Frontal cortex (tissue), 4 donors: Measurements from ENCODE around the gene SLC26A9. TPM values are rescaled to one million over a fixed set of nuclear protein-coding genes. Genes with fewer than 3 reads are reported as not detected.

Source experiments
- DNase-seq, 2 donors: peaks; one replicate each; pipeline ENCODE4 v3.0.0; 2012; ENCODE audit warnings: low spot score in 2 of 2
- FAIRE-seq: peaks from 2 replicates; lab custom pipeline; 2012; peaks lifted over from hg19 to GRCh38; lab: Jason Lieb, UNC
- total RNA-seq: library from RNA; depleted of rRNA; stranded (reverse); fragments of >200 nt; gene quantifications from one replicate; pipeline ENCODE4 v1.2.3, GENCODE V29; 2014
- donor health status: control.
- donor health status: control.
- donor health status: control.

The SLC26A9 gene
- total RNA-seq, 1 donor from 2014 or later: not detected

DNA sequence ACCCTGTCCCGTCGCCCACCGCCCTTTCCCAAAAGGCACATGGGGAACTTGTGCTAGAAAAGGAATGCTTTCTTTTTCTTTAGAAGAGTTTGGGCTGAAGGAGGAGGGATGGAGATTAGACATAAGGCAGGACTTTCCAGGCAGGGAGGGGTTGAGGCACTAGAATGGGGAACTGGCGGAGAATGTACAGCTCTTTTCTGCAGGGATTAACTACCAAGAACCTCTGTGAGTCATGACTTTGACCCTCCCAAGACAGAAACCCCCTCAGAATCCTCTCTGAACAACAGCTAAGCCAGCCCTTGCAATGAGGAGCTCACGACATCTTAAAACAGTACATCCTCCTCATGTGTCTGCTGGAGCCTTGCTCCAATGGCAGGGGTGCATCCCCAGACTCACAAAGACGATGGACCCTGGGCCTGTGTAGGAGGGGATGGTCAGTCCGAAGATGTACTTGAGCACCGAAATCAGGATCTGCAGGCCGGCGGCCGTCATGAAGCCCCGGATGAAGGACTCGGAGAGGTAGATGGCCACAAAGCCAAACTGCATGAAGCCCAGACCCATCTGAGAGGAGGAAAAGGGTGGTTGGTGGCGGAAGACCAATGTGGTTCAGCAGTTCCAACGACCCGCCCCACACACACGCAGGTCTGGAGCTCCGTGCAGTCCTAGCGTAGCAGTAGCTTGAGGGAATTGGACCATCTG lies 13.6 kb downstream of the SLC26A9 start:
- FAIRE-seq (no peak), DNase-seq (no peak)

DNA sequence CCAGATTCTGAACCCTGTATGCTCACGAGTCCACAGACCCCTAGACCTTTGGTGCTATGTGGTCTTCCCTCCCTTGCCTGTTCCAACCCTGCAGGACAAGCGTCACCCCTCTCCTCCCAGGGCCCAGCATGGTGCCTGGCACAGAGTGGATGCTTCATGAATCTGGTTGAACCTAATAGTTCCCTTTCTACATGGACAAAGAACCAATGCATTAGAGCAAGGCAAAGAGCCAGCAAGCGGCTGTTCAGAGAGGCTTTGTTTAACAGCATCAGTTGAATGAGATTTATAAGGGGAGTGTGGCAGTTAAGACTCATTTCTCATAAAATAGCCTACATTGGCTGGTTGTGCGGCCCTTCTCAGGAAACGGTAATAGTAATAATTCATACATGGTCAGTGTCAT lies 14.9 kb downstream of the SLC26A9 start:
- peak; percentile 62 for FAIRE-seq
- DNase-seq: peak; percentile 50 to 51

DNA sequence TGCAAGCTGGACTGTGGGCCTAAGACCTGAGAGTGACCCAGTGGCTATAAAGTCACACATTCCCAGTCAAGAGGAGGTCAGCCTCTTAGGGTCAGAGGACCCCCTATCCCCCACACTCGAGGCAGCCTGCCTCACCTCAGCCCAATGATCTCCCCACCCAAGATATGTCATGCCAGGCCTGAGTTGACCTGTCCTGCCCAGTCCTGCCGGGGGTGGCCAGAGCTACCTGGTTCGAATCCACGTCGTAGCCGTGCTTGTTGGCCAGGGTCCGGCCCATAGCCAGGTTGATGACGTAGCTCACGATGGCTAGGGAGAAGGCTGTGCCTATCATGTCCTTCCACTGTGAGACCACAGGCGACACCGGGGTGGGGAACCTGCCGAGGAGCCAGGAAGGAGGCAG lies 15.6 kb downstream of the SLC26A9 start:
- no peak for DNase-seq
- no peak for FAIRE-seq

DNA sequence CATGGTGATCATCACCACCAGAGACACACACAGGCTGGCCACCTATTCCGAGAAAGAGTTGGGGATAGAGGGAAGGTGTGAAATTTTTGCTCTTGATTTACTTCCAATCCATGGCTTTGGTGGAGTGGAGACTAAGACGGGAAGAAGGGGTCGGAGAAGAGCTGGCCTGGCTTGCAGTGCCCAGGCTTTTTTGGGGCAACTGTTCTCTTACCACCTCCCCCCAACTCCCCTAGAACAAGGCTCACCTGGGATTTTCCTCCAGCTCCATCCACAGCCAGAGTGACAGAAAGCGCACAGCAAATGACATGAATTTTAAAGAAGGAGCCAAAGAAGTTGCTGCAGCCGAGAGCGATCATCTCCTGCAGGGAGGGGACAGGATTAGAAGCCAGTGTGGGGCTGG lies 16.0 kb downstream of the SLC26A9 start:
- no peak for DNase-seq
- no peak for FAIRE-seq

DNA sequence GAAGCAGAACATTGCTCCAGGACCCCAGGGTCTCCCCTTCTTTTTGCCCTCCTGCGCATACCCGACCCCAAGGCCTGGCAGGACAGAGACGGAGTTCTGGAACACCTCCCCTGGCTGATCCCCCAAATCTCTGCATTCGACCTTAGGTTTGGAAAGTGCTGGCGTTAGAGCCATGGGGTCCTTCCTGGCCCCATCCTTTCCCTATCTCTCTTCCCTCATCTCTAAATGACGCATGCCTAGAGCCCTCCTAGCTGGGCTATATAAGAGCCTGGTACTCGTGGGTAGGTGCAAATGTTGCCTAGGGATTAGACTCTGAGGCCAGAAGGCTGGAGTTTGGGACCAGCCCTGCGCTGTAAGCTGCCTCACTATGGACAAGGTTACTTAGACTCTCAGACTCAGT lies 16.6 kb downstream of the SLC26A9 start:
- DNase-seq (no peak), FAIRE-seq (no peak)

DNA sequence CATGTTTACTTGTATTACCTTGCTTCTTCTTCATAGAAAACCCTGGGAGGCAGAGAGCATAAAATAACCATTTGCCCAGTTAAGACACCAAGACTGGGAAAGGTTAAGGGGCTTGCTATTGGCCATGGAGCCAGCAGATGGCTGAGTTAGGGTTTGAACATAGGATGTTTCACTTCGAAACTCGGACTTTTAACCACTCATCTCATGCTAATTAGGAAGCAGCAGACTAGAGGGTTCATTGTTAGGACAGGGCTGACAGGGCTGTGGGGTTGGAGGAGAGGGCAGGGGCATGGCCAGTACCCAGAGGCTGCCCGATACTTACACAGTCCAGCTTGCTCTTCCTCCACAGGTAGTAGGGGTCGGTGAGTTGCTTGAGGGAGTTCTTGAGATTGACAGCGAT lies 17.0 kb downstream of the SLC26A9 start:
- DNase-seq: no peak
- FAIRE-seq: no peak

DNA sequence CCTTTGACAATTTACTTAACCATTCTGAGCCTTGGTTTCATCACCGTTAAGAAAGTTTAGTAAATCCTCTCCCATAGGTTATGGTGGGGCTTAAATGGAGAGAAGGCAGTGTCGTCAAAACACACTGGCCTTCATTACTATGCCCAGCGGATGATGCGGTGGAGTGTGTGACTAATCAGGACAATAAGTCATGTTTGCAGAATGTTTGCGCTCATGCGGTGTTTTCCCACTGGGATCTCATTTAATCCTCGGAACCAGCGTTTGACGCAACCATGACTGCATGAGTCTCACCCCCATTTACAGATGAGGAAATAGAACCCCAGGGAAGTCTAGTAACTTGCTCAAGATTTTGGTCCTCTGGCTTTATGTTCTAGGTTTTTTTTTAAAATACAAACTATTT lies 17.5 kb downstream of the SLC26A9 start:
- FAIRE-seq (no peak), DNase-seq (no peak)

DNA sequence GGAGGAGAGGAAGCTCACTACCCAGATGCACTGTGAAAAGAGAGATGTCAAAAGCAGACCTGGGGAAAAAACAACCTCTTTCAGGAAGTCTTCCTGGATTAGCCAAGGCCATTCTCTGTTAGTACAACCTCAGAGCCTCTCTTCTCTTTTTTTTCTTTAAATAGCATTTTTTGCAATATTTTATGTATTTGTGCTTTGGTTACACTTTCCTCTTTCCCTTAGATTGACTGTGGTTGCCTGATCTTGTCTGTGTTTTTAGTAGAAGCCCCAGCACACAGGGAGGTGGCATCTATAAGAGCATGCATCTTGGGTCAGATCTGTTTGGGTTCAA lies 18.8 kb downstream of the SLC26A9 start:
- DNase-seq (no peak), FAIRE-seq (no peak)

DNA sequence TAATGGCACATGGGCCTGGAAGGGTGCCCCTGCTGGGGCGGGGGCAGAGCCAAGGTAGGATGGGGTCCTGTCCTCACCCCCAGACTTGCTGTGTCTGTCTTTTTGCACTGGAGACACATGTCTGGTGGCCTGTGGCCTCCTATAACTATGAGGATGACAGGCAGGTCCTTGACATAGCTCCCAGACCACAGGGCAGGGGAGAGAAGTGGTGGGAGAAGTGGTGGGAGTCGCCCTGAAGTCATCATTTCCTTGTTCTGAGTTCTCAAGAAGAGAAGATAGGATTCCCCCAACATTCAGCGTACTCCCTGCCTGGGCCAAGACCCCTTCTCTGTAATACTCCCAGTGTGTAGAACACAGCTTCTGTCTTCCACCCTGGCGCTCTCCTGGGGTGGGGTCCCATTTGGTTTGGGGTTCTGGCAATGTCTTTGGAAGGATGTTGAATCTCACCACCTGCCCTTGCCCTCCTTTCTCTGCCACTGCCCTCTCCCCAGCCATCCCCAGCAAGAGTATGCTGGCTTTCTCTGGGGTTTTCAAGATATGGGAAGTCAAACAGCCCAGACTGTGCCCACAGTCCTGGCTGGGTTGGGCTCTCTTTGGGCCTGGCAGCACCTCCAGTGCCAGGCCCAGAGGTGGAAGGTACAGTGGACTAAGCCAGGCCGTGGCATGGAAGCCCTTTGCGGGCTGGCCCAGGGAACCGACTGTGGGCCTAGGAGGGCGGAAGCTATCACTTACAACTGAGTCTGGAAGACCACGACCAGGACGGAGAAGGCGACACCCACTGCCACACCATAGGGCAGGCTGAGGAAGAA lies 19.4 kb downstream of the SLC26A9 start:
- FAIRE-seq (no peak), DNase-seq (no peak)

DNA sequence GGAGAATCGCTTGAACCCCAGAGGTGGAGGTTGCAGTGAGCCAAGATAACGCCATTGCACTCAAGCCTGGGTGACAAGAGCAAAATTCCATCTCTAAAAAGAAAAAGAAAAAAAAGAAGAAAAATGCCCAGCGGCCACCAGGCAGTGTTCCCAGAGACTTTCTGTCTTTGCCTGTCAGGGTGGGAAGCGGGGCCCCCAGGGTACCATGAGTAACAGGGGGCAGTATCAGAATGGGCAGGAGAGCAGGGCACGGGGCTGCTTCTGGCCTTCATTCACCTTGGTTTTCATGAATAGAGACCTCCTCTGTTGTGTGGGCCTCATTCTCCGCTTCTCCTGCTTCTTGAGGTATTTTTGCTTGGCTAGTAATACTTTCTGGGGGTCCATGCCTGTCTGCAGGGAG lies 20.4 kb downstream of the SLC26A9 start:
- DNase-seq: no peak
- no peak for FAIRE-seq

DNA sequence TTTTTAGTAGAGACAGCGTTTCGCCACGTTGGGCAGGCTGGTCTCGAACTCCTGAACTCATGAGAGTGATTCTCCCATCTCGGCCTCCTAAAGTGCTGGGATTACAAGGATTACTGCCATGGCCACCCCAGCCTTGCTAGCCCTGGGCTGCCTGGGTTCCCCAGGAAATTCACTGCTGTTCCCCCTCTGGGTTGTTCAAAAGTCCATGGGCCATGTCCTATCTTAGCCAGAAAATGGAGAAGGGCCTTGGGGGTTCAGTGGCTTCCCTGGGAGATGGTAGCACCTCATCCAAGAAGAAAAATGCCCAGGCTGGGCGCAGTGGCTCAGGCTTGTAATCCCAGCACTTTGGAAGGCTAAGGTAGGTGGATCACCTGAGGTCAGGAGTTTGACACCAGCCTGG lies 20.9 kb downstream of the SLC26A9 start:
- FAIRE-seq: no peak
- DNase-seq: no peak

DNA sequence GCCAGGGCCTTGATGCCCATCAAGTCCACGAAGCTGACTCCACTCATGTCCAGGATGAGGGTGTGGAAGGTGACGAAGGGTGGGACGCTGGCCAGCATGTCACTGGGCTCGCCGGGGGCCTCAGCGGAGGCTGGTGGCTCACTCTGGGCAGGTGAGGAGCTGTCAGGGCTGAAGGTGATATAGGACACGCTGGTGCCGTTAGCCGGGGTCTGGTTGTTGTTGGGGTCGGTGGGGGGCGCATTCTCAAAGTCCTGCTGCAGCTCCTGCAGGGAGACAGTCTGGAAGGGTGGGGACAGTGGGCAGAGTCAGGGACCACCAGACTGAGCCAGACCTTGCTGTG lies 21.7 kb downstream of the SLC26A9 start:
- FAIRE-seq: no peak
- DNase-seq: no peak

DNA sequence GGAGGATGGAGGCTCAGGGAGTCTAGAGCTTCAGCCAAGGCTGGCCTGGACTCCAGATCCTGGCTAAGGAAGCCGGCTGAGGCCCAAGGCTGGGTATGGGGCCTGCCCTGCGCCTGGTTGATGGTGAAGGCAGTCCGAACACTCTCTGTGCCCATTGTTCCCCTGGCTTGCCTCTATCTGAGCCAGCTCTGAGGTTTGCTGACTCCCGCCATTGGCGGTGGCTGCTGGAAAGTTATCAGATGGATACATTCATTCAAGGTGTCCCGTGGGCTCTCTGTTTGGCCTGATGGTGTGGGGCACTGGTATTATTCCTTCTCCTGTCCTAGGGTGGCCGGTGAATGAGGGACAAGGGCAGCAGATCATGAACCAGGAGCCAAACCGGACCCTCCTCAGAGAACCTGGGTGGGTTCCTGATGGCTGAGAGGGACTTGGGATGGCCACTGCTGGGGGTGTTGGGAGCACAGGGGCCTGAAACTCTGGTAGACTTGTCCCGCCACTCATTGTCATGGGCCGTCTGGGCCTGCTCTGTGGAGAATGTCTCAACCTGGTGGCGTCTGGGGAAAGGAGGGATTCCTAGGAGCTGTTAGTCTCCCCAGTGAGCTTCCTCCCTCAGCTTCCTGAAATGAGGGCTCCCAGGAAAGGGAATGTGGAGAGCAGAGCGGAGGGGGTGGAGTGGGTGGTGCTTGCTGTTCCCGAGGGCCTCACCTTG lies 22.2 kb downstream of the SLC26A9 start:
- FAIRE-seq (no peak), DNase-seq (no peak)

DNA sequence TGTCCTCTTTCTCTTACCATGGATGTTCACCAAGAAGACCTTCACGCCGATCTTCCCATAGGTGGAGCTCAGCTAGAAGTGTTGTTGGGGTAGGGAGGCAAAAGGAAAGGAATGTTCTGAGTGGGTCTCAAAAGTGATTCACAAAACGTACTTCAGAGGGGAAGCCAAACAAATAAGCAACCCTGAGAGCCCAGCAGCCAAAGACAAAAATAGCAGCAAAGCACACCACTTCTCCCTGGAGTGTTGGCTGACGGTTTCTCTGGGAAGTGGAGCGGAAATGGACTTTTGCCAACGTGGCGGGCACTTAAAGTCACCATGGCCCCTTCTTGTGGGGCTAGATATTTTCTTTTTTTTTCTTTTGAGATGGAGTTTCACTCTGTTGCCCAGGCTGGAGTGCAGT lies 23.1 kb downstream of the SLC26A9 start:
- peak in 1 of 2 donors; percentile 48 for DNase-seq
- FAIRE-seq: no peak

DNA sequence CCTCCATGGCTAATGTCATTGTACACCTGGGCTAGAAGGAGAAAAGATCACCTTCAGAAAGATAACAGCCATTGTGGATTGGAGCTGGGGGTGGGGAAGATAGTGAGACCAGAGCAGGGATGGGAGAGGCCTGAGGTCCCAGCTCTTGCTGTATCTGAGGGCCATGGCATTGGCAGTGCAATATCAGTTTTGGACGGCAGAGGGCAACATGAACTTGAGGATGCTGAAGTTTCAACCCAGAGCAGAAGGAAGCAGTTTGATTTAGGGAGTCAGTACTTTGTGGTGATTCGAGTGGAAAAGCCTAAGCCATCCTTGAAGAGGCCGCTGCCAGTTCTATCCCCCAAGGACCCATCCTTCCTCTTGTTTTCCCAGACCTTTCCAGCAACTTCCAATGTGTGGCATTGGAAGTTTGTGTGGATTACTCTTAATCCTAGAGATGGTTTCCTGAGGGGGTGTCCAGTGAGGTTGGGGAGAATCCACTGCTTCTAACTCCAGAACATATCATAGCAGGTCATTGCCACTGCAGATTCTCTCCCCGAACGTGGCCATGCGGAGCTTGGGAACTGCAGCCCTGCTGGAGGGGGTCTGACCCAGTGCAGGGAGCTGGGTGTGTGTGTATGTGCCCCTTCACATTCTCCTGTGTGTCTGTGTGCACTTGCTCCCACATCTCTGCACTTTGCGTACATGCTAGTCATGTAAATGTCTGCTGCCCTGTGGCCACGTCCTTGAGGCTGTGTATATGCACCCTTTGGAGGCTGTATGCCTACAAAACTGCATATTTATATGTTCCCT lies 24.1 kb downstream of the SLC26A9 start:
- DNase-seq: peak; percentile 61 to 77

DNA sequence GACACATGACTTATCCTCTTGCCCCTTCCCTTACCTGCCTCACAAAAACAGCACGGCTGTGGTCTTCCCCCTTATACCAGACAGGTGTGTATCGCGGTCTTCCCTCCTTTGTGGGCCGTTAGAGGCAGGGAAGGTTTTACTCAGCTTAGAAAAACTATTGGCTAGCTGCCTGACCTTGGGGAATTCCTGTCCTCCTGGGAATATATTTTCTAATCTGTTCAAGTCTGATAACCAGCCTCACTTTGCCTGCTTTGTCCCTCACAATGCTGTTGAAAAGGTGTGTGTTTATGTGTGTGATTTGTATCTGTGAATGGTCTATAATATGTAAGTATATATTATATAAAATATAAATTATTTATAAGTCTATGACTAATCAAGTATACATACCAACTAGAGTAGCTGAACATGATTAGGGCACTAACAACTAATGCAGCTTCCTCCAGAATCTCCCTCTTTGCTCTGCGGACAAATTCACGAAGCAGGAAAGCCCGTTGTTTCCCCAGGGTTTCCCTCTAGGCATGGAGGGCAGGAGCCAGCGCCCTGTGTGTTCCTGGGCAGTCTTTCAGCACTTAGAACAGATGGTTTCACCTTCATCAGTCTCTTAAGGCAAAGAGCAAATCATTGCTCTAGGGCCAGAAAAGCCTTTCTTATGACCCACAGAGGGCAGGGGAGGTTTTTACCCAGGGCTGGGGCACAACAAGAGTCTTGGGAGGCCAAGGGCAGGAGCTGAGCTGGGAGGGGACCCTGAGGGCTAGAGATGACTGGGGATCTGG lies 25.6 kb downstream of the SLC26A9 start:
- no peak for DNase-seq
- no peak for FAIRE-seq

More for the DNA sequence above, 24.1 kb downstream of the SLC26A9 start:
- FAIRE-seq: no peak

DNA sequence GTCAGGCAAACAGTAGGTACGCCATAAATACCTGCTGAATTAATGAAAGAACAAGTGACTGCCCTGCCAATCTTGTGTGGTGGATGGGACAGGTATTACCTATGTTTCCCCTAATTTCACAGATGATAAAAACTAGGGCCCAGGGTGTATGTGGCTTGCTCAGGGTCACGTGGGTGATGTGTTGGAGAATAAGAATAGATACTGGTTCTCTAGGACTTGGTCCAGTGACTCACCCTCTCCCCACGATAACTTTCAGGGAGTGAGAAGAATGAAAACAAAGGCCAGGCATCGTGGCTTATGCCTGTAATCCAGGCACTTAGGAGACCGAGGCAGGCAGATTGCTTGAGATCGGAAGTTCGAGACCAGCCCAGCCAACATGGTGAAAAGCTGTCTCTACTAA lies 26.7 kb downstream of the SLC26A9 start:
- DNase-seq (no peak), FAIRE-seq (no peak)

DNA sequence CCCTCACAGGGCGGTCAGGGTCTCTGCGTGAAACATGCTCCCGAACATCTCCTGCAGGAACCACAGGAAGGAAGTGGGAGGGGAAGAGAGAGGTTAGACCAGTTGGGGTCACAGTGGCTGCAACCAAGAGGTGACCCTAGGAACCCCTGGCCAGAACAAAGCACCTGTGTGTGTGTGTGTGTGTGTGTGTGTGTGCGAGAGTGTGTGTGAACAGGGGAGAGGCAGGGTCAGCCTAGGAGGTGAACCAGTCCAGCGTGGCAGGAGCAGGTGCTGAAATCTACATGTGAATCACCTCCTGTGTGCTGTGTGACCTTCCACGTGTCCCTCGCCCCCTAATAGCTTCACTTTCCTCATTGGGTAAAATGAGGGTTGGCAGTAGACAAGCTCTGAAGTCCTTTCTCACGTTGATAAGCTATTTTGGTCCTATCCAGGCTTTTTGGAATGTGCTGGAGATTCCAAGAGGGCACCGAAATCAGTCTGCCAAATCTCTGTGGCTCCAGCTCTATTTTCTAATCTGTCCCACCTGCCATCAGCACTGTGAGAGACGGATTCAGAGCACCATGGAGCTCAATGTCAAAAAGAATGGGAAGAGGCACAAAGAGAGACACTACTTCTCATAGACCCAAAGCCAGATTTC lies 27.8 kb downstream of the SLC26A9 start:
- FAIRE-seq (no peak), DNase-seq (peak in 1 of 2 donors; percentile 1)

DNA sequence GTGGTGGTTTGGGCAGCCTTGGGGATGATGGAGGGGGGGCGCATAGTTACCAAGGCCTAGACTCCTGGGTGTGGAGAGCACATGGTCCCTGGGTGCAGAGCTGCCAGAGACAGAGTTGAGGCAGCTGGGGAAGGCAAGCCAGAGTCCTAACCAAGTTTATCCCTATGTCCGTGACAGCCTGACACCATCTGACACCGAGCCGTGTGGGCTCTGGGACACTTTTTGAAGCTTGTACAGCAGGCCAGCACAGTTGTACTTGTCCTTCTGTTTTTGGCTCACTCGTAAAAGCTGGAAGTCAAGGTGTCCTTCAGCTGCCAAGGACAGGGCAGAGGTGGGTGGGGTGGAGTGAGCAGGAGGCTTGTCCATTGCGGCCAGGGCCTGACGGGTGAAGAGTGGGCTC lies 28.5 kb downstream of the SLC26A9 start:
- DNase-seq: no peak
- no peak for FAIRE-seq
